Sciatic nerve (tissue), 2 donors: ENCODE data around the gene OR2S2. TPM values are rescaled to one million over a fixed set of nuclear protein-coding genes. Genes with fewer than 3 reads are reported as not detected.
"Not testable (repeated sequence)": the region's sequence is repeated elsewhere in the genome, so short reads cannot be mapped to it uniquely, and the experiment has no call there.

Source experiments
- ATAC-seq: fragments of 200-7000 bp; cut with Tn5 transposase; one replicate; pipeline ENCODE4 v1.9.1; 2020; ENCODE audit warnings: mild to moderate bottlenecking, moderate library complexity
- DNase-seq: peaks from one replicate; pipeline ENCODE4 v3.0.0-alpha.2; 2020; ENCODE audit warnings: low spot score
- intact Hi-C: fragments of 100-400 bp; cut with DNase I; formaldehyde crosslinking; loops from one replicate; pipeline ENCODE4 v1.14.2; 2022
- total RNA-seq: library from RNA; stranded (reverse); fragmentation: NEBNext Ultra II Directional; extraction: Animal tissue kit (Norgen Biotek cat#: 25700); gene quantifications from one replicate; pipeline ENCODE4 v1.2.1, GENCODE V29; 2021
- donor health status: DM: no; HTN: no; CAD: no.
- donor health status: DM: no; HTN: no; CAD: no.

Gene OR2S2
- total RNA-seq, 1 donor from 2014 or later, result not detected

GRCh38 chr9:35913429-35913828, 44.5 kb downstream of the OR2S2 start:
- intact Hi-C loops, DNase-seq, ATAC-seq: not testable (repeated sequence)

DNA sequence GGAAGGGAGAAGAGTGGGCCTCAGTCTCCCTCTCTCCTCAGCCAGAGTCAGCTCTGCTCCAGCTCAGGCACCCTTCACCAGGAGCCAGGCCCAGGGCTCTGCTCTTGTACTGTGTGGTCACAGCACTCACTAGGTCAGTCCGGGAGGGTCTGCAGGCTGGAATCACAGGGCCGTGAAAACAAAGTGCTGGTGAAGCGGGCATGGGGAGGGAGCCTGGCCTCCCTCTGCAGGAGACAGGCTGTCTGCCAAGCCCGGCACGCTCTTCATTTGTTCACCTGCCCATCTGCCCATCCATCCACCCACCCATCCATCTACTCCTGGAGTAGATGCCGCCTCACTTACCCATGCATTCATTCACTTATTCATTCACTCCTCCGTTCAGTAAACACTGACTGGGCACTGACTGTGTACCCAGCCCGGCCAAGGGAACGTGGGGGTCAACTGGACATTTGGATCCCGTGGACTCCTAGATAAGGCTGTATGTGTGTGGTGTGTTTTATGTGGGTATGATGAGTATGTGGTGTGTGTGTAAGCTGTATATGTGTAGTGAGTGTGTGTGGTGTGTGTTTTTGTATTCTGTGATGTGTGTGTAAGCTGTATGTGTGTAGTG, 45.1 kb downstream of the OR2S2 start:
- ATAC-seq (no peak), DNase-seq (no peak)
- intact Hi-C loops, result no loop called here

GRCh38 chr9:35911690-35912089, 46.3 kb downstream of the OR2S2 start:
- ATAC-seq (no peak), DNase-seq (no peak)
- intact Hi-C loops, result no loop called here

- no peak for ATAC-seq
- intact Hi-C loops, result no loop called here
These were observed 47.2 kb downstream of the OR2S2 start for GRCh38 chr9:35910613-35911359.

DNA sequence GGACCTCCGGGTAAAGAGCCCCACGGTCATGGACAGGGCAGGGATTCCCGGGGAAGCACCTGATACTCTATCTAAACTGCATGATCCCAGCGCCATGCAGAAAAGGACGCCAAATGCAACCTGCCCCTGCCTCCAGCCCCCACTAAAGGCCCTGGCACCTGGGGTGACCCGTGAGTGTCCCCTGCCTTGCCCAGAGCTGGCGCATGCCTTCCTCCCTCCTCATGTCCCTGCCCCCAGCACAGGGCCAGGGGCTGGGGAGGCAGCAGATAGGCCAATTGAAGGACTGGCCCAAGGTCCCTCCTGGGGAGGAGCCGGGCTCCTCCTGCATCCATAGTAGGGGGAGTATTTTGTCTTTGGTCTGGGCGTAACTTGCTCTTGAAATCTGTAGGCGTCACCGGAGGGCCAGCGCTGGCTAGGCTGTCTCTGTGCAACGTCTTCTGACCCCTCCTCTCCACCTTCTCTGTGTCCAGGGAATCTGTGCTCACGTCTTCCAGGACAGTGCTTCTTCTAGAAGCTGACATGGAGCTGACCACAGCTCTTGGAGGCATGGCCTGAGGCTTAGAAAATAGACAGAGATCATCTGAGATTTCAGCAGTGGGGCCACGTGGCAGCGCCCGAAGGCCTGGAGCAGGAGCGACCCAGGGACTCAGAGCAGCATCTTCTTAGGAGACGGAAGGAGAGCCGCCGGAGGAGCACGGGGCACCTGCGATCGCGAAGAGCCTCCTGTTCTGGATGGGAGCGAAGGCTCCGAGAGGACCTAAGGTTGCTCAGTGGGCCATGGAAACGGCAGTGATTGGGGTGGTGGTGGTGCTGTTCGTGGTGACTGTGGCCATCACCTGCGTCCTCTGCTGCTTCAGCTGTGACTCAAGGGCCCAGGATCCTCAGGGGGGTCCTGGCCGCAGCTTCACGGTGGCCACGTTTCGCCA, 48.0 kb downstream of the OR2S2 start:
- DNase-seq (no peak), ATAC-seq (no peak)
- intact Hi-C loops, result no loop called here

More at GRCh38 chr9:35910613-35911359, 47.2 kb downstream of the OR2S2 start:
- DNase-seq, result no peak

GRCh38 chr9:35909274-35909673, 48.7 kb downstream of the OR2S2 start, which contains the start of gene SPAAR:
Gene SPAAR, plus strand, starts transcription at chr9:35909490. Its CDS starts 974 bp downstream, at chr9:35910464.
- ATAC-seq (no peak), DNase-seq (no peak)
- intact Hi-C loops, result no loop called here

GRCh38 chr9:35908504-35909125, 49.3 kb downstream of the OR2S2 start:
- intact Hi-C loops, result no loop called here
- ATAC-seq (peak; percentile 14), DNase-seq (no peak)

GRCh38 chr9:35907711-35908503, 50.0 kb downstream of the OR2S2 start:
- intact Hi-C loops, result no loop called here
- peak; percentile 80 for ATAC-seq
- DNase-seq, result peak; percentile 88

Other genes starting within 250 kb of the OR2S2 start
- gene TLN1, start 226.0 kb downstream of the OR2S2 start, total RNA-seq, result 411 TPM
- gene CREB3, start 225.5 kb downstream of the OR2S2 start, total RNA-seq, result 28.8 TPM
- 67.5 TPM for gene GBA2, start 208.9 kb downstream of the OR2S2 start, total RNA-seq
- 28.9 TPM for gene RGP1, start 208.9 kb downstream of the OR2S2 start, total RNA-seq
- gene MSMP, start 203.9 kb downstream of the OR2S2 start, total RNA-seq, result not detected
- gene NPR2, start 166.6 kb downstream of the OR2S2 start, total RNA-seq, result 41.8 TPM
- gene SPAG8, start 145.9 kb downstream of the OR2S2 start, total RNA-seq, result 6.3 TPM
- gene HINT2, start 143.1 kb downstream of the OR2S2 start, total RNA-seq, result 31.2 TPM
- not detected for gene FAM221B, start 129.4 kb downstream of the OR2S2 start, total RNA-seq
- gene TMEM8B, start 128.9 kb downstream of the OR2S2 start, total RNA-seq, result 31.7 TPM
- gene OR13J1, start 87.8 kb downstream of the OR2S2 start, total RNA-seq, result not detected
- 4.5 TPM for gene HRCT1, start 52.0 kb downstream of the OR2S2 start, total RNA-seq
- 5.8 TPM for gene SPAAR, start 48.7 kb downstream of the OR2S2 start, total RNA-seq
- 24.0 TPM for gene RECK, start 78.8 kb upstream of the OR2S2 start, total RNA-seq
- gene GLIPR2, start 178.6 kb upstream of the OR2S2 start, total RNA-seq, result 14.8 TPM
- gene CCIN, start 211.2 kb upstream of the OR2S2 start, total RNA-seq, result not detected
- gene CLTA, start 232.8 kb upstream of the OR2S2 start, total RNA-seq, result 103 TPM